Aorta (tissue), 5 donors: Measurements from ENCODE around the gene UGGT2. TPM values are rescaled to one million over a fixed set of nuclear protein-coding genes. Genes with fewer than 3 reads are reported as not detected.

Source experiments
- ATAC-seq: fragments of 200-7000 bp; cut with Tn5 transposase; one replicate; pipeline ENCODE4 v1.9.1; 2022; ENCODE audit warnings: moderate library complexity; ENCODE audit not compliant: low FRiP score
- DNase-seq, 2 donors: peaks; one replicate each; pipeline ENCODE4 v3.0.0-alpha.2; 2020
- H3K27ac ChIP-seq, 2 donors: one replicate each; pipeline ENCODE4 v1.5.1; 2013; ENCODE audit warnings: low read length in 2 of 2, mild to moderate bottlenecking in 2 of 2, moderate library complexity in 2 of 2, control low read depth in 1 of 2, inconsistent platforms in 1 of 2, low read depth in 1 of 2
- H3K27me3 ChIP-seq, 2 donors: one replicate each; pipeline ENCODE4 v1.6.1; 2013; ENCODE audit warnings: control low read depth in 1 of 2, low read length in 1 of 2, mild to moderate bottlenecking in 1 of 2, moderate library complexity in 1 of 2; ENCODE audit not compliant: insufficient read depth in 2 of 2, control insufficient read depth in 1 of 2
- H3K36me3 ChIP-seq, 2 donors: one replicate each; pipeline ENCODE4 v1.6.1; 2013; ENCODE audit warnings: control low read depth in 1 of 2, low read length in 1 of 2, mild to moderate bottlenecking in 1 of 2; ENCODE audit not compliant: insufficient read depth in 2 of 2, control insufficient read depth in 1 of 2
- H3K4me1 ChIP-seq, 2 donors: one replicate each; pipeline ENCODE4 v1.6.1; 2013; ENCODE audit warnings: low read length in 2 of 2, control low read depth in 1 of 2, mild to moderate bottlenecking in 1 of 2, moderate library complexity in 1 of 2; ENCODE audit not compliant: insufficient read depth in 2 of 2, control insufficient read depth in 1 of 2
- H3K4me3 ChIP-seq, 2 donors: one replicate each; pipeline ENCODE4 v1.5.1; 2013; ENCODE audit warnings: low read length in 2 of 2, control low read depth in 1 of 2, mild to moderate bottlenecking in 1 of 2
- H3K9me3 ChIP-seq: one replicate; pipeline ENCODE4 v1.6.1; 2013; ENCODE audit warnings: mild to moderate bottlenecking, low read length; ENCODE audit not compliant: control insufficient read depth
- WGBS, 2 donors: extraction: QIAGEN DNeasy Blood & Tissue Kit; methylation state at CpG; one replicate each; pipeline ENCODE4 v1.1.7; 2013; 5-methylcytosine and 5-hydroxymethylcytosine counted together
- intact Hi-C, 2 donors: fragments of 100-400 bp; cut with DNase I; formaldehyde crosslinking; loops; one replicate each; pipeline versions ENCODE4 v1.14.2 to v1.15.0; 2022
- polyA plus RNA-seq, 2 donors: library from polyadenylated mRNA; stranded (reverse); fragments of 200-250 nt; gene quantifications; one replicate each; pipeline ENCODE4 v1.2.3, GENCODE V29; 2013
- total RNA-seq, 2 donors: library from RNA; stranded (reverse); fragmentation: NEBNext Ultra II Directional; extraction: Animal tissue kit (Norgen Biotek cat#: 25700); gene quantifications; one replicate each; pipeline ENCODE4 v1.2.1, GENCODE V29; 2021
- donor health status: healthy with polysubstance abuse.
- donor health status: Bipolar disorder and iron deficiency.
- donor health status: DM: no; HTN: no; CAD: no.
- donor health status: DM: no; HTN: no; CAD: no.
- donor health status: DM: yes; HTN: yes; CAD: no.

UGGT2 gene
- total and polyA plus RNA-seq, 4 donors, result 8.3 to 69.8 (median 38.8) TPM

GRCh38 chr13:95968906-95969305, 84.3 kb downstream of the UGGT2 start:
- intact Hi-C loops, result no loop called here
- ATAC-seq (no peak), DNase-seq (no peak)
- 61 to 62% methylated on average over 2 of the region's 2 CpGs for WGBS, 2 donors
- Histone ChIP-seq H3K27me3 (no peaks in the 10 kb centered on the region), H3K36me3 (peaks cover 3 to 6% of the 10 kb centered on the region in 2 donors), H3K4me3 (no peak overlapping the region), H3K4me1 (no peaks in the 10 kb centered on the region), H3K9me3 (no peaks in the 10 kb centered on the region), H3K27ac (no peak overlapping the region)

- intact Hi-C loops, result no loop called here
- DNase-seq (no peak), ATAC-seq (no peak)
- Histone ChIP-seq H3K4me1 (no peaks in the 10 kb centered on the region), H3K27ac (no peak overlapping the region), H3K36me3 (peaks cover 0 to 2% of the 10 kb centered on the region in 2 donors), H3K4me3 (no peak overlapping the region), H3K27me3 (no peaks in the 10 kb centered on the region), H3K9me3 (no peaks in the 10 kb centered on the region)
- 59 to 72% methylated on average over 2 of the region's 2 CpGs for WGBS, 2 donors
Measured at GRCh38 chr13:95957331-95957730, 95.9 kb downstream of the UGGT2 start.

- Histone ChIP-seq H3K9me3 (no peaks in the 10 kb centered on the region), H3K27ac (no peak overlapping the region), H3K27me3 (no peaks in the 10 kb centered on the region), H3K36me3 (peaks cover 0 to 2% of the 10 kb centered on the region in 2 donors), H3K4me3 (no peak overlapping the region), H3K4me1 (no peaks in the 10 kb centered on the region)
- intact Hi-C loops, result no loop called here
- no peak for ATAC-seq
- no peak for DNase-seq
Measured at GRCh38 chr13:95956589-95957148, 96.5 kb downstream of the UGGT2 start.

GRCh38 chr13:95955719-95956118, 97.5 kb downstream of the UGGT2 start:
- DNase-seq (no peak), ATAC-seq (no peak)
- Histone ChIP-seq H3K4me1 (no peaks in the 10 kb centered on the region), H3K9me3 (no peaks in the 10 kb centered on the region), H3K36me3 (peaks cover 0 to 2% of the 10 kb centered on the region in 2 donors), H3K27me3 (no peaks in the 10 kb centered on the region), H3K27ac (no peak overlapping the region), H3K4me3 (no peak overlapping the region)
- WGBS, 2 donors, result 93 to 98% methylated on average over 3 of the region's 3 CpGs
- intact Hi-C loops, result no loop called here

GRCh38 chr13:95955255-95955654, 97.9 kb downstream of the UGGT2 start:
- Histone ChIP-seq H3K4me3 (no peak overlapping the region), H3K27me3 (no peaks in the 10 kb centered on the region), H3K9me3 (no peaks in the 10 kb centered on the region), H3K4me1 (no peaks in the 10 kb centered on the region), H3K27ac (no peak overlapping the region), H3K36me3 (peaks cover 0 to 2% of the 10 kb centered on the region in 2 donors)
- no peak for ATAC-seq
- WGBS, 2 donors, result 95 to 97% methylated on average over 3 of the region's 3 CpGs
- DNase-seq, result no peak
- intact Hi-C loops, result no loop called here

- Histone ChIP-seq H3K27ac (no peak overlapping the region), H3K36me3 (peaks cover 0 to 2% of the 10 kb centered on the region in 2 donors), H3K4me3 (no peak overlapping the region), H3K27me3 (no peaks in the 10 kb centered on the region), H3K9me3 (no peaks in the 10 kb centered on the region), H3K4me1 (no peaks in the 10 kb centered on the region)
- ATAC-seq (no peak), DNase-seq (no peak)
- intact Hi-C loops, result no loop called here
Measured at GRCh38 chr13:95954266-95954665, 98.9 kb downstream of the UGGT2 start.

GRCh38 chr13:95950103-95950502, 103.1 kb downstream of the UGGT2 start:
- DNase-seq, result no peak
- ATAC-seq, result no peak
- no peaks in the 10 kb centered on the region for H3K36me3 ChIP-seq
- no peak overlapping the region for H3K4me3 ChIP-seq
- no peaks in the 10 kb centered on the region for H3K4me1 ChIP-seq
- H3K27ac ChIP-seq, result no peak overlapping the region
- WGBS, 2 donors, result 67 to 80% methylated on average over 1 of the region's 1 CpG
- H3K9me3 ChIP-seq, result no peaks in the 10 kb centered on the region
- H3K27me3 ChIP-seq, result no peaks in the 10 kb centered on the region
- intact Hi-C loops, result no loop called here

- Histone ChIP-seq H3K27me3 (no peaks in the 10 kb centered on the region), H3K36me3 (no peaks in the 10 kb centered on the region), H3K4me3 (no peak overlapping the region), H3K9me3 (no peaks in the 10 kb centered on the region), H3K4me1 (no peaks in the 10 kb centered on the region), H3K27ac (no peak overlapping the region)
- intact Hi-C loops, result no loop called here
- DNase-seq, result no peak
- WGBS, 2 donors, result 86 to 96% methylated on average over 2 of the region's 2 CpGs
- ATAC-seq, result no peak
Measured at GRCh38 chr13:95948656-95949055, 104.5 kb downstream of the UGGT2 start.

GRCh38 chr13:95937714-95938320, 115.4 kb downstream of the UGGT2 start:
- 84 to 89% methylated on average over 4 of the region's 4 CpGs for WGBS, 2 donors
- Histone ChIP-seq H3K4me3 (no peak overlapping the region), H3K27ac (no peak overlapping the region), H3K27me3 (no peaks in the 10 kb centered on the region), H3K36me3 (peaks cover 10 to 13% of the 10 kb centered on the region in 2 donors), H3K9me3 (peaks cover 3% of the 10 kb centered on the region), H3K4me1 (no peaks in the 10 kb centered on the region)
- no peak for ATAC-seq
- intact Hi-C loops, result no loop called here
- DNase-seq, result no peak
